ENCODE measurements around the gene AP2B1. TPM values are rescaled to one million over a fixed set of nuclear protein-coding genes. Genes with fewer than 3 reads are reported as not detected.
"Not testable (repeated sequence)": the region's sequence is repeated elsewhere in the genome, so short reads cannot be mapped to it uniquely, and the experiment has no call there.

Gene AP2B1
- total RNA-seq, 1 donor from 2014 or later = 330 TPM

GRCh38 chr17:35748979-35749378 is 161.9 kb downstream of the AP2B1 start:
- Mint-ChIP-seq H3K36me3 (ENCODE audit: low read depth, unreplicated experiment) (no peaks in the 10 kb centered on the region), H3K4me1 (ENCODE audit: unreplicated experiment) (peaks cover 4% of the 10 kb centered on the region), H3K27ac (ENCODE audit: unreplicated experiment) (no peak overlapping the region), H3K27me3 (ENCODE audit: unreplicated experiment) (peaks cover 10% of the 10 kb centered on the region), H3K9me3 (ENCODE audit: unreplicated experiment) (no peaks in the 10 kb centered on the region), H3K4me3 (ENCODE audit: unreplicated experiment) (no peak overlapping the region)
- TF ChIP-seq CTCF (IDR thresholded peaks at IDR 0.05; ENCODE audit: unreplicated experiment) = no peak
- DNase-seq (ENCODE audit: low spot score) = no peak

- no peak for TF ChIP-seq CTCF (IDR thresholded peaks at IDR 0.05; ENCODE audit: unreplicated experiment)
- Mint-ChIP-seq H3K27me3 (ENCODE audit: unreplicated experiment) (peaks cover 10% of the 10 kb centered on the region), H3K9me3 (ENCODE audit: unreplicated experiment) (no peaks in the 10 kb centered on the region), H3K4me1 (ENCODE audit: unreplicated experiment) (peaks cover 4% of the 10 kb centered on the region), H3K36me3 (ENCODE audit: low read depth, unreplicated experiment) (no peaks in the 10 kb centered on the region), H3K4me3 (ENCODE audit: unreplicated experiment) (no peak overlapping the region), H3K27ac (ENCODE audit: unreplicated experiment) (no peak overlapping the region)
- DNase-seq (ENCODE audit: low spot score) = no peak
Measured at GRCh38 chr17:35749560-35750412, 162.7 kb downstream of the AP2B1 start.

GRCh38 chr17:35750526-35751395 is 163.6 kb downstream of the AP2B1 start:
- Mint-ChIP-seq H3K4me1 (ENCODE audit: unreplicated experiment) (peaks cover 4% of the 10 kb centered on the region), H3K4me3 (ENCODE audit: unreplicated experiment) (no peak overlapping the region), H3K27me3 (ENCODE audit: unreplicated experiment) (peaks cover 10% of the 10 kb centered on the region), H3K27ac (ENCODE audit: unreplicated experiment) (no peak overlapping the region), H3K9me3 (ENCODE audit: unreplicated experiment) (no peaks in the 10 kb centered on the region), H3K36me3 (ENCODE audit: low read depth, unreplicated experiment) (no peaks in the 10 kb centered on the region)
- no peak for TF ChIP-seq CTCF (IDR thresholded peaks at IDR 0.05; ENCODE audit: unreplicated experiment)
- DNase-seq (ENCODE audit: low spot score) = no peak

GRCh38 chr17:35751541-35751940 is 164.4 kb downstream of the AP2B1 start:
- not testable (repeated sequence) for H3K9me3 Mint-ChIP-seq (ENCODE audit: unreplicated experiment); H3K27ac Mint-ChIP-seq (ENCODE audit: unreplicated experiment); H3K27me3 Mint-ChIP-seq (ENCODE audit: unreplicated experiment); H3K4me3 Mint-ChIP-seq (ENCODE audit: unreplicated experiment); H3K36me3 Mint-ChIP-seq (ENCODE audit: low read depth, unreplicated experiment); H3K4me1 Mint-ChIP-seq (ENCODE audit: unreplicated experiment); DNase-seq (ENCODE audit: low spot score)

GRCh38 chr17:35752471-35752870 is 165.3 kb downstream of the AP2B1 start:
- Mint-ChIP-seq H3K27ac (ENCODE audit: unreplicated experiment) (no peak overlapping the region), H3K4me3 (ENCODE audit: unreplicated experiment) (no peak overlapping the region), H3K36me3 (ENCODE audit: low read depth, unreplicated experiment) (no peaks in the 10 kb centered on the region), H3K4me1 (ENCODE audit: unreplicated experiment) (peaks cover 4% of the 10 kb centered on the region), H3K27me3 (ENCODE audit: unreplicated experiment) (peaks cover 8% of the 10 kb centered on the region), H3K9me3 (ENCODE audit: unreplicated experiment) (no peaks in the 10 kb centered on the region)
- no peak for TF ChIP-seq CTCF (IDR thresholded peaks at IDR 0.05; ENCODE audit: unreplicated experiment)
- DNase-seq (ENCODE audit: low spot score) = no peak
